DMS114 treated with DMSO at 0.1 percent for 48 hours (cell line): ENCODE results near the gene ATG4D.
A peak's percentile ranks its signal among the peaks of the same experiment; 100 is the strongest.

Experiments
- DNase-seq: peaks from one replicate; lab custom pipeline; 2025; ENCODE audit not compliant: unreplicated experiment; lab: John Stamatoyannopoulos, UW

ATG4D gene

DNA sequence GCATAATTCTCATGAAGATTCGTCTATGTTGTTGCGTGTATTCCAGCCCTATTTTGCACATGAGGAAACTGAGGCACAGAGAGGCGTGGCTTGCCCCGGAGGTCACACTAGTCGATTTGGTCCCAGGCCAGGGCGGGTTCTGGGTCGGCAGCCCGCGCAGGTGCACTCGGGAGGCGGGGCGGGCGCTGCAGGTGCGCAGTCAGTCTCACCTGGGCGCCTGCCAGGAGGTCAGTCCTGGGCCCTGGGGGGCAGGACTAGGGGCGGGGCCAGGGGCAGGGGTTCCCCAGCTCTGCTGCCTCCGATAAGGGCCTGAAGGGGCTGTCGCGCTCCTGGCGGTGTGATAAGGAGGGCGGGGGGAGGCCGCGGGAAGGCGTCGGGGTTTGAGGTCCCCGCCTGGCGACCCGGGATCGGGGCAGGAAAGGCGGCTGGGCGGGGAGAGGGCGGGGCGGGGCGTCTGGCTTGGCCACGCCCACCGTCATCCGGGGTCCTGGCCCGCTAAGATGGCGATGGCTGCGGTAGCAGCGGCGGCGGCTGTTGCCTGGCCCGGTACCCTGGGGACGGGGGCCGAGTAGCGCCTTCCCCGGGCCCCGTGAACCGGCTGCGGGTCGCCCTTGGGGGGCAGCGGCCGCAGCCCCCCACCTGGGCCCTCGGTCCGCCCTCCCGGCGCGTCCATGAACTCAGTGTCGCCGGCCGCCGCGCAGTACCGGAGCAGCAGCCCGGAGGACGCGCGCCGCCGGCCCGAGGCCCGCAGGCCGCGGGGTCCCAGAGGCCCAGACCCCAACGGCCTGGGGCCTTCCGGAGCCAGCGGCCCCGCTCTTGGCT, at the start of gene ATG4D:
Gene ATG4D (plus strand): TSS at position 485 of the 822 bp plus-strand sequence. CDS start 187 bp downstream, at position 672.
- DNase-seq: no peak

GRCh38 chr19:10497371-10497770, 46.3 kb upstream of the ATG4D start:
- DNase-seq: no peak

GRCh38 chr19:10499550-10500246, 44.0 kb upstream of the ATG4D start:
- no peak for DNase-seq

DNA sequence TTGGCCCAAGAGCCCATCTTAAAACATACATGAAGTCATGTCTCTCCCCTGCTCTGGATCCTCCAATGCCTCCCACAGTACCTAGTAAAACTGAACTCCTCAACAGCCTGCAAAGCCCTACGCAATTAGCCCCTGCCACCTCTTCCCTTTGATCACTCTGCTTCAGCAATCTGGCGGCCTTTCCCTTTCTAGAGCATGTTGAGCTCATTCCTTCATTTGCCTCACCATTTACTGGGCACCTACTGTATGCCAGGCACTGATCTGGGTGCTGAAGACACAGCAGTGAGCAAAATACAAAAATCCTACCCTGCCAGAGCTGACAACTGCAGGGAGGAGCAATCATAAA, 43.5 kb upstream of the ATG4D start:
- no peak for DNase-seq

- DNase-seq: no peak
These were observed 41.7 kb upstream of the ATG4D start for GRCh38 chr19:10501971-10502523.

GRCh38 chr19:10502524-10503001, 41.1 kb upstream of the ATG4D start:
- peak; percentile 20 for DNase-seq

- DNase-seq: no peak
These were observed 40.5 kb upstream of the ATG4D start, which contains the start of gene KEAP1 for GRCh38 chr19:10503002-10503789. TSS of gene KEAP1 (minus strand) at chr19:10503356. CDS start at chr19:10500033, 3,323 bp downstream.

DNA sequence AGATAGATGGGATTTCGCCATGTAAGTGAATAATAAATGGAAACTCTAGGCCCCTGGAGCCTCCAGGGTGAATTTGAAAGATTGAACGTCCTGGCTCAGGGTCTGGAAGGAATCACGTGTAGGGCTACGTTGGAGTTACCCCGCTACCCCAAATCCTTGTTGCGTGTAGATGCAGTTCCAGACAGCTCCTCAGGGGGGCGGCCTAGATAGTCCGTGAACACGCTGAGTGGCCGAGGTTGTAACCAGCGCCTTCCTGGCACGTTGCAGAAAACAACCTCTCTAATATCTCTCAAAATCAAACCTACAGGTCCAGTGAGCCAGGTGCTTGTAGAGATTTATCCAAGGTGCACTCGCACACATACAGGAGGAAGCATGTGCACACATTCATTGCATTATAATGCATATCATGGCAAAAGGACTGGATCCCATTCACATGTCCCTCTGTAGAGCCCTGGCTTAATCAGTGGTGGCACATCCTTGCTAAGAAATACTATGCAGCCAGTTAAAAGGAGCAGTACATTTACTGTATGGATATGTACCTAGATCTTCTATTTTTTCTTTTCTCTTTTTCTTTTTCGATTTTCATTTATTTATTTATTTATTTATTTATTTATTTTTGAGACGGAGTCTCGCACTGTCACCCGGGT, 38.0 kb upstream of the ATG4D start:
- DNase-seq: no peak

- no peak for DNase-seq
These were observed 35.7 kb upstream of the ATG4D start for GRCh38 chr19:10508036-10508435.

DNA sequence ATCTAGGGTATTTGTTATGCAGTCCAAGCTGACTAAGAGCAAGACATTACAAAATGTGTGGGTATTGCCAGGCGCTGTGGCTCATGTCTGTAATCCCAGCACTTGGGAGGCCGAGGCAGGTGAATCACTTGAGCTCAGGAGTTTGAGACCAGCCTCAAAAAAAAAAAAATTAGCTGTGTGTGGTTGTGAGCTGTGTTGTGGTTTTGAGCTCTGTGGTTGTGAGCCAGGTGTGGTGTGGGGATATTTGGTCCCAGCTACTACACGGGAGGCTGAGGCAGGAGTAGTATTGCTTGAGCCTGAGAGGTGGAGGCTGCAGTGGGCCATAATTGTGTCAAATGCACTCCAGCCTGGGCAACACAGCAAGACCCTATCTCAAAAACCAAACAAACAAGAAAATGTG, 35.0 kb upstream of the ATG4D start:
- no peak for DNase-seq

DNA sequence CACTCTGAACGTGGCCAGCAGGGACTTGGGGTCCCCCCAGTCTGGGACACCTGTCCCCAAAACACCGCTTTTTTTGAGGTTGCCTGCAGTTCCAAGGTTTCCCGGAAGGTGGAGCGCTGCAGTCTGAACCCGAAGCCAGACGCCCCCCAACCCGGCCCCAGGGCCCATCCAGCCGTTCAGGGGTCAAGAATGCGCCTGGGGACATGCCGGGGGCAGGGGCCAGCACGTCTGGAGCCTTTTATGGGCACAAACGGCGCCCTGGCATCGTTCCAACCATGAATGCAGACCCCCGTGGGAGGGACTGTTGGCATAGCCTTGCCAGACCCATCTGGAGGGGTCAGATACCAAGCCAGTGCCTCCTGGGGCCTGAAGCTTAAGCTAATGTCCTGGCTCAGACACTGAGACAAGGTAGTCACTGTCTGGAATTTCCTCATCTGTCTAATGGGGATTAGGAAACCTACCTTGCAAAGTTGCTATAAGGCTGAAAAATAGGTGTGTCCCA, 33.4 kb upstream of the ATG4D start:
- DNase-seq: no peak

- DNase-seq: no peak
These were observed 30.5 kb upstream of the ATG4D start for GRCh38 chr19:10513223-10513622.

DNA sequence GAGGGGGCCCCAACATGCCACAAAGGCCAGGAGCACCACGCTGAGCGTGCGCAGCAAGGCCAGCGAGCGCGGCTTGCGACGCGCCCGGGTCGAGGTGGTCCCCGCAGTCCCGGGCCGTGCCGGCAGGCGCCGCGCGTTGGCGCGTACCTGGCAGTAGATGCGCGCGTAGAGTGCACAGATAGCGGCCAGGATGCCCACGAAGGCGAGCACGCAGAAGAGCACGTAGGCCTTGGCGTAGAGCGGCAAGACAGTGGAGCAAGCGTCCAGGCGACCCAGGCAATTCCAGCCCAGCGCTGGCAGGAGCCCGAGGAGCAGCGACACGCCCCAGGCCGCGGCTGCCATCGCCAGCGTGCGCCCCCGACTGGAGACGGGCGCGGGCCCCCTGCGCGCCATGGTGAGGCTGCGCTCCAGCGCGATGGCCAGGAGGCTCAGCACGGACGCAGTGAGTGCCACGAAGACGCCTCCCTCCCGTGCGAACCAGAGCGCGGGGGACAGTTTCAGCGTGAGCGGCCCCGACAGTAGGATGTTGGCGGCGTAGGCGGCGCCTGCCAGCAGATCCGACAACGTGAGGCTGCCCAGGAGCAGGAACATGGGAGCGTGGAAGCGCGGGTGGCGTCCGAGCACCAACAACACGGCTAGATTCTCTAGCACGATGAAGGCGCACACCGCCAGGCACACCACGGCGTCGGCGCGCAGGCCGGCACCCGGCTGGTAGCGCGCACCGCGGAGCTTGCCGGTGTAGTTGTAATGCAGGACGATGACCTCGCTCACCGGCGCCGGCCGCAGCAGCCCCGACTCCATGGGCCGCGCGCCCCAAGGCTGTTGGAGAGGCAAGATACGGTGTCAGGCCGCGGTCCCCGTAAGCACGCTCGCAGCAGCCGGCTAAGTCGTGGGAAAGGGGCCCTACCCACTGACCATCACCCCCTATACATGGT, 29.2 kb upstream of the ATG4D start:
- DNase-seq: no peak

GRCh38 chr19:10516064-10516385, 27.7 kb upstream of the ATG4D start:
- no peak for DNase-seq

GRCh38 chr19:10516671-10517286, 26.9 kb upstream of the ATG4D start:
- DNase-seq: no peak

DNA sequence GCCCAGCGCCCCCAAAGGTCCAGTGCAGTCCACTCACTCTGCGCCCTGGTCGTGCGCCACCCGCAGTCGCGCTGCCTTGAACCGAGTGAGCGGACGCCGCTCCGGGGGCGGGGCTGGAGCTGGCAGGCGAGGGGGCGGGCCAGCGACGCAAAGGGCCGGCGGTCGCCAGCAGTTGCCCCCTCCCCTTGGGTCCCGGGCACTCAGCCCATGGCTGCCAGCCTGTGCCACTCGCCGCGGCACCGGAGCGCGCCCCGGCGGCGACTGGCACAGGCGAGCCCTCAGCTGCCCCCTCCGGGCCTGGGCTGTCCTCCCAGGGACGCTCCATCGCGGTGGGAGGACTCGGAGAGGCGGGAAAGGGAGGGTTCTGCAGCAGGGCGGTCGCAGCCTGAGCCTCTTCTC, 26.3 kb upstream of the ATG4D start, which contains the start of gene S1PR5:
Gene S1PR5 (minus strand): TSS at position 87 of the 399 bp plus-strand sequence. CDS start 2,436 bp downstream, outside the sequence.
- DNase-seq: no peak

- DNase-seq: peak; percentile 11
These were observed 25.8 kb upstream of the ATG4D start for GRCh38 chr19:10517760-10518443.
